AG04449 (cell line): ENCODE measurements around the gene MCRS1.

ENCODE experiments used
- CTCF ChIA-PET: fragments of 350-600 bp; formaldehyde crosslinking; extraction: SDS; loops from one replicate; lab custom pipeline; 2021; ENCODE audit warnings: antibody characterized with exemption; lab: Yijun Ruan, JAX
- POLR2A ChIA-PET: fragments of 400-600, 350-600 bp; formaldehyde crosslinking; extraction: SDS; loops from one replicate; lab custom pipeline; 2020; ENCODE audit warnings: antibody characterized with exemption, inconsistent platforms; lab: Yijun Ruan, JAX
- DNase-seq: peaks from one replicate; pipeline ENCODE4 v3.0.0-alpha.2; 2010; ENCODE audit warnings: low read depth, low spot score
- H3K4me3 ChIP-seq: 2 replicates; pipeline ENCODE4 v1.5.1; 2011; ENCODE audit warnings: low read depth, mild to moderate bottlenecking, control low read depth, low read length
- CTCF ChIP-seq: IDR thresholded peaks from one replicate; pipeline ENCODE4 v1.5.1; 2011; ENCODE audit warnings: mild to moderate bottlenecking, moderate library complexity, low read length, control low read depth, inconsistent platforms; ENCODE audit not compliant: insufficient read depth; ENCODE audit errors: missing control alignments

MCRS1 gene

GRCh38 chr12:49533331-49533730 is 34.6 kb downstream of the MCRS1 start:
- no peak for DNase-seq
- no peak for TF ChIP-seq CTCF
- POLR2A ChIA-PET, result no interaction called here
- CTCF ChIA-PET, result interaction anchor here (1.3 to 1.4 kb wide), 3 partner anchors 175 to 191 kb away, joined by 5 to 9 read pairs (median 5); no protein-coding TSS in a partner anchor
- H3K4me3 ChIP-seq, result no peak overlapping the region

- no peak overlapping the region for H3K4me3 ChIP-seq
- ChIA-PET POLR2A (no interaction called here), CTCF (interaction anchor here (1.2 to 1.4 kb wide), 4 partner anchors 17 to 190 kb away, joined by 5 to 9 read pairs (median 6); no protein-coding TSS in a partner anchor)
- no peak for TF ChIP-seq CTCF
- DNase-seq, result no peak
Observed at GRCh38 chr12:49531745-49532144, 36.2 kb downstream of the MCRS1 start.

GRCh38 chr12:49529414-49529813 is 38.5 kb downstream of the MCRS1 start:
- POLR2A ChIA-PET, result no interaction called here

GRCh38 chr12:49527361-49528130 is 40.4 kb downstream of the MCRS1 start:
- CTCF ChIA-PET, result interaction anchor here (1.0 to 5.4 kb wide), 6 partner anchors 13 to 196 kb away, joined by 3 to 52 read pairs (median 4); no protein-coding TSS in a partner anchor
- H3K4me3 ChIP-seq, result no peak overlapping the region
- TF ChIP-seq CTCF, result no peak
- POLR2A ChIA-PET, result interaction anchor here (1.1 kb wide), 1 partner anchor 161 kb away, joined by 3 read pairs; no protein-coding TSS in a partner anchor
- DNase-seq, result no peak

More at GRCh38 chr12:49529414-49529813, 38.5 kb downstream of the MCRS1 start:
- DNase-seq, result no peak
- no peak overlapping the region for H3K4me3 ChIP-seq
- TF ChIP-seq CTCF, result no peak
- CTCF ChIA-PET, result interaction anchor here (1.1 to 1.3 kb wide), 2 partner anchors 159 to 171 kb away, joined by 3 to 4 read pairs; no protein-coding TSS in a partner anchor

- no peak for TF ChIP-seq CTCF
- DNase-seq, result no peak
- no peak overlapping the region for H3K4me3 ChIP-seq
- CTCF ChIA-PET, result interaction anchor here (1.2 to 5.4 kb wide), 5 partner anchors 13 to 237 kb away, joined by 3 to 52 read pairs (median 5); no protein-coding TSS in a partner anchor
- POLR2A ChIA-PET, result no interaction called here
Observed at GRCh38 chr12:49525942-49526341, 42.0 kb downstream of the MCRS1 start.
